Left kidney (tissue), 2 donors: ENCODE measurements around the gene C1orf21. TPM values are rescaled to one million over a fixed set of nuclear protein-coding genes. Genes with fewer than 3 reads are reported as not detected.

ENCODE experiments used
- DNase-seq: peaks from one replicate; pipeline ENCODE4 v3.0.0-alpha.2; 2013
- polyA plus RNA-seq: library from polyadenylated mRNA; unstranded; fragments of 120-200 nt; gene quantifications from one replicate; pipeline ENCODE4 v1.2.1, GENCODE V29; 2013; ENCODE audit not compliant: insufficient read length

Gene C1orf21
- polyA plus RNA-seq, 1 donor, result 35.2 TPM

- DNase-seq, result no peak
These were observed 99.2 kb downstream of the C1orf21 start for GRCh38 chr1:184485751-184486723.

DNA sequence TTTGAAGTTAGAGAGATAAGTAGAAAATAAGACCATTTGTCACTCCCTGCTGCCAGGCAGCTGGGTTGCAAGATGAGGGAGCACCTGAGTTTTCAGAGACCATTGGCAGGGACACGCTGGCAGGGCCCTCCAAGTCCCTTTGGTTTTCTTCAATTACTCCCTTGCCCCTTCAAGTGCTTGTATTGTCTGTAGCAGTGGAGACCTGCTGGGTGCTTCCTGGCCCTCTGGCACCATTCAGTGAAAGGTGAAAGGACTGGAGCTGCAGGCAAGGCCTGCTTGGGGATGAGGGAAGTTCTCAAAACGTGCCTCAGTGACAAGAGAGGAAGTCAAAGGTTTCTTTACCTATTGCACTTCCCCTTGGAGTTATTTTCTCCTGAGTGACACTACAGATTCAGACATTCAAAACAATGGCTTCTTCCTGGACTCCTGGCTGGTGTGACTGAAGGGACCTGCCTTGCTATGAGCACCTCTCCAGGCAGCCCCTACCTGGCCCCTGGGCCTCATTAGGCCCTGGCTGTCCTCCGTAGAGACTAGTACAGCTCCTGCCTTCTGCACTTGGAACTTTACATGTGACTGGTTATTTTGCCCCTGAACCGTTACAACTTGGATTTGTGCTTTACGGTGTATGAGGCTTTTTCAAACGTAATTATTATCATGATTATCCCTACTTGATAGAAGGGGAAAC lies 100.1 kb downstream of the C1orf21 start:
- no peak for DNase-seq

DNA sequence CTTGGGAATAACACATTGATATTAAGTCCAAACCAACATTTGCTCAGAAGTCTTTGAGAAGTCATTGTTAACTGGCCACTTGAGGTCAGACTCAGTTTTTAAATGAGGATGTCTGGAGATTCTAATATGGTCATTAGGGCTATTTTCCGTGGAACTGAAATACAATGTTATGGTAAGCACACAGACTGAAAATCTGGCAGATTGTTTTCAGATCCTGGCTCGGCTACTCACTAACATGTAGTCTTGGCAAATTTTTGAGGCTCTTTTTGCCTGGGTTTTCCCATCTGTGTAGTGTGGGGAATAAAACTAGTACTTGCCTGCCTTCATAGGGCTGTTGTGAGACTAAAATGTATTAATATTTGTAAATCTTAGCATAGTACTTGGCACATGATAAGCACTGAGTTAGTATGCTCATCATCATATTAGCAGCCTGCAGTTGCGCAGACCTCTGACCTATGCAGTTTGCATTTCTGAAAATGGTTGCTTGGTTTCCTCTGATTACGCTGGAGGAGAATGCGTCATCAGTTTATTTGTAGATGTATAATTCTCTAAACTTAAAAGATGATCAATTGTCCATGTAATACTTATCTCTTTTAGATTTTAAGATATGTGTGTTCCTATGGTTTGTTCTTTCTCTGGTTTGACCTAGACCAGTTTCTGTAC lies 100.8 kb downstream of the C1orf21 start:
- no peak for DNase-seq

- DNase-seq, result no peak
These were observed 103.1 kb downstream of the C1orf21 start for GRCh38 chr1:184489908-184490307.

- no peak for DNase-seq
These were observed 105.7 kb downstream of the C1orf21 start for GRCh38 chr1:184492536-184492935.

- no peak for DNase-seq
These were observed 107.2 kb downstream of the C1orf21 start for GRCh38 chr1:184493987-184494388.

DNA sequence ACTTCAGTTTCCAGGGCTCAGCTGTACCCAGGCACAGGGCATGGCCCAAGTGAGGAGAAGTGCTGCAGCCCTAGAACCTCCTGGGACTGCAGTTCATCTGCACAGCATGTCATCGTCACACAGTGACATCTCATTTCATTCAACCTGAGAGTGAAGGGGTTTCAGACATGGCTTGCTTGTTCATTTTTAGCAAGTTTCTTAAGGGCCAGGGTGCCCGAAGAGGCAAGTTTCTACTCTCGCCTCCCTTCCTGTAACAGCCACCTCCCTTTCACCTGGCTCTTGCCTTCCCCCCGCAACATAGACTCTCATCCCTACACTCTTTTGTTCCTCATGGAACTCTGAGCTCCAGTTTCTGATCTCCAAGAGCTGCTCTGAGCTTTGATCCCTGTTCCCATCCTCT lies 108.1 kb downstream of the C1orf21 start:
- DNase-seq, result no peak

- DNase-seq, result no peak
These were observed 111.3 kb downstream of the C1orf21 start for GRCh38 chr1:184497959-184498723.

DNA sequence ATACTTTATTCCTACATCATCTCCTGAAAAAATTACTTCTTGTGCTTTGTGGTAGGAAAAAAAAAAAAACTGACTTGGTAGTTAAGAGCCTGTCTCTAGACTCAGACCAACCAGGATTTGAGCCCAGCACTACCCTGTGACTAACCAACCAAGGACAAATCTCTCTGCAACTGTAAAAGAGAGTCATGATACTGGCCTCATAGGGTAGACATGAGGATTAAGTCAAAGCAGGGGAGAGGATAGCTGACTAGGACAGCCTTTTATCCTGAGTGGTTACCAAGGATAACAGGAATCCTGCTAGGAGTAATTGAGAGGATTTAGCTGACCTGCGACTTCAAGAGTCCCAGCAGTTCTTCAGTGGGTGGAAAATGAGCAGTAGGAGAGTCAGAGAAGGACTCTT lies 112.8 kb downstream of the C1orf21 start:
- no peak for DNase-seq

DNA sequence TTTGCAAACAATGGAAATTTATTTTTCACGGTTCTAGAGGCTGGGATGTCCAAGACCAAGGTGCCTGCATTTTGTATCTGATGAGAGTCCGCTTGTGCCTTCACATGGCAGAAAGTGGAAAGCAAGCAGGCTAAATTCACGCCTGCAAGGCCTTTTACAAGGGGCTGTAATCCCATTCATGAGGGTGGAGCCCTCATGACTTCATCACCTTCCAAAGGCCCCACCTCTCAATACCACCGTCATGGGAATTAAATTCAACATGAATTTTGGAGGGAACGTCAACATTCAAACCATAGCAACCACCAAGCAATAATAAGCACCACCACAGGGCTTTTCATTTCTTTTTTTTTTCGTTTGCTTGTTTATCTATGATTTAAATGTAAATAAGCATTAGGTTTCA lies 115.3 kb downstream of the C1orf21 start:
- DNase-seq, result no peak

DNA sequence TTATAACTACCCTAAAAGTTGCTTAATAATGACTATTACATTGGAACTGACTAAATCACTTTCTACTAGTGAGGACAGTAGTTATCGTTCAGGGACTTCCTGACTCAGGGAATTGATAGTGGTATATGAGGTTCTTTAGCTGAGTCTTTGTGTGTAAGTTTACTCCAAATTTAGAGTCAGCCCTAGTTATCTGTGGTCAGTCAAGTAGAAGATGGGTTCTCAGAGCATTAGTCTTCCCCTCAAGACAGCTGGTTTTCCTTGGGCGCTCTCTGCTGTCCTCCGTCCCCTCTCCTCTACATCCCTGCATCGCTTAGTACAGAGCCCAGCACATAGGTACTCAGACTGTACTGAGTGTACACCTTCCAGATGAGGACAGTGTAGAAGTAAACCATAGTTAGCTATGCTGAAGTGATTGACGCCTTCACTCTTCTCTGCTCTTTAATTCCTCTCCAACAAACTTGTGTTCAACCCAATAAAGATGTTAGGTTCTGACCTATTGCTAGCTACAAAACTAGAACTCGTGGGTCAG lies 116.5 kb downstream of the C1orf21 start:
- DNase-seq, result no peak

DNA sequence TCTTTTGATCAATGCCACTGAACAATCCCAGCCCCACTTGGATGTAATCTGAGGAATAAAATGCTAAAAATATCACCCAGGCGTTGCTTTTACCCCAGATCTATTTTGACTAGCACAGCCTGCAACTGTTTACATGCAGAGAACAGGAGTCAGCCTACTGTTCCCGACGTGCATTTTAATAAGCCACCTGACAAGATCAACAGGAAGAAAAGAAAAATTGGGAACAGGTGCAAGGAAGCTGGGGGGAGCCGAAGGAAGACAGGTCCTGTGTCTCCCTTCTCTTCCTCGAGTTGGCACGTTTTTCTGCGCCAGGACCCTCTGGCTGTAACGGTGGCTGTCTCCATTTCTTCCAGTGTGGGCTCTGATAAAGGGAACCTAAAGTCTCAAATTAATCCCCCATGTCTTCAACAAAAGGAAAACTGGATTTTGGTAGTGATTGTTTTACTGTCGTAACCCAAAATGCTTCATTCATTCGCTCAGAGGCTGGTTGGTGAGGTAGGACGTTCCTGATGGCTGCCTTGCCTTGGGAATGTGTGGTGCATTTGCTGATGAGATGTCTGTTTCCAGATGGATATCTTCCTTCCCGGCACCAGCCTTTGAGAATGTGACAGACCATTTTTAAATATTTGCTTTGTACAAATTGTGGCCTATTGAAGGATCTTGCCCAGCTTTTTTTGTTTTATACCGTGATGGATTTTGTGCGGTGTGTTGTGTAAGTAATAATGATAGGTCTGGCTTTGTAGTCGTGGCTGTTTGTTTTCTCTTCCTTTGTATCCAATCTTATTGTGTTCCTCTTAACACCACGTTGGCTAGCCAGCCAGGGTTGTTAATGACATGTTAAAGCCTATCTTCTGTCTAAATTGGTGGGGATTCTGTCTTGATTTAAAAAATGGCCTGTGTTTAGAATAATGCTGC lies 117.5 kb downstream of the C1orf21 start:
- DNase-seq, result no peak

DNA sequence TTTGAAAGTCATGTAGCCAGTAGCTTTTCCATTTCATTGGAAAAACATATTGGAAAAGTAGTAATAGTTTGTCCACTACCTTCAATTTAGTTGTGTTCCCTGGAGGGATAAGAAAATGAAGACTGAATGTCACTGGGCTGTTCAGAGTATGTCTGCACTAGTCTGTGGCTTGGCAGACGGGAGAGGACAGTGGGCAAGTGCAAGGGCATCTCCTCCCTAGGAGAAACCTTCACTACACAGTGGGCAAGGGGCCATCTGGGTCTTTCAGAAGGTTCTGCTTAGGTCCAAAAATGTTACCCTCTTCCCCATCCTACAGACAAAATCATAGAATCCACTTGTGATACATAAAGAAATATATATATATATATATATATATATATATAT lies 118.1 kb downstream of the C1orf21 start:
- no peak for DNase-seq

GRCh38 chr1:184506481-184506880 lies 119.7 kb downstream of the C1orf21 start:
- no peak for DNase-seq

- no peak for DNase-seq
These were observed 120.3 kb downstream of the C1orf21 start for GRCh38 chr1:184507165-184507564.

- no peak for DNase-seq
These were observed 120.9 kb downstream of the C1orf21 start for GRCh38 chr1:184507604-184508280.

DNA sequence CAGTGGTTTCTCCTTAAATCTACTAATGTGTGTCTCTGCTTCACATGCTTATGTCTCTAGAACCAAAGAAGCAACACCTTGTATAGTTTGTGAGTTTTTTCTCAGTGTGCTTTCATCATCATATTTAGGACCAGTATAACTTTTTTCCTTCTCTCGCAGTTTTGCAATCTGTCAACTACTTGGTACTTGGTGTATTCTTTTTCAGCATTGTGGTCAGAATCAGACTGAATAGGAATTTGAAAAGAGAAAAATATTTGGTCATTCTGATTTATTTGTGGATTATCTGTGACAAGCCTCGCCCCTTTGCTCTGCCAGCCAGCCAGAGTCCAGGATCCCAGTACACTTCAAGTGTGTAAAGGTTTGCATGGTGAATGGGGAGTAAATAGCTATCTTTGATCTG lies 122.3 kb downstream of the C1orf21 start:
- DNase-seq, result no peak

DNA sequence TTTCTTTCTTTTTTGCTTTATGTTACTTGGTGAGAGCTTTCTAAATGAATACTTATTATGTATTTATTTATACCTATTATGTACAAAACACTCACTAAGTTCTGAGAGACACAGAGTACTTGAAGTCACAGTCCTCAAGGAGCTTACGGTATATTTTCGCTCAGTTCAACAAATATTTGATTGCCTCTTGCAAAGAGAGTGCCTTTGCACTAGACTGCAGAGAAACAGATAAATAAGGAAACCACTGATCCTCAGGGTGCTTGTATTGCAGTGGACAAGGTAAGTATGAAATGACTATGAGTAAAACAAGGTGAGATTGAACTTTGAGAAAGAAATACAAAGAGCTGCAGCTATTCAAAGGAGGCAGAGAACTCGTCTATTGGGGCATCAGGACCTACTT lies 123.3 kb downstream of the C1orf21 start:
- DNase-seq, result no peak

- no peak for DNase-seq
These were observed 125.9 kb downstream of the C1orf21 start for GRCh38 chr1:184512724-184513123.

GRCh38 chr1:184513421-184513820 lies 126.6 kb downstream of the C1orf21 start:
- DNase-seq, result no peak
